GM21360 (cell line): ENCODE measurements around the gene ZNF493.

ENCODE experiments used
- ATAC-seq: cut with Tn5 transposase; IDR thresholded peaks from one replicate; pipeline ENCODE4 v1.9.1; 2021; ENCODE audit warnings: mild to moderate bottlenecking, moderate library complexity; ENCODE audit not compliant: unreplicated experiment

The ZNF493 gene

DNA sequence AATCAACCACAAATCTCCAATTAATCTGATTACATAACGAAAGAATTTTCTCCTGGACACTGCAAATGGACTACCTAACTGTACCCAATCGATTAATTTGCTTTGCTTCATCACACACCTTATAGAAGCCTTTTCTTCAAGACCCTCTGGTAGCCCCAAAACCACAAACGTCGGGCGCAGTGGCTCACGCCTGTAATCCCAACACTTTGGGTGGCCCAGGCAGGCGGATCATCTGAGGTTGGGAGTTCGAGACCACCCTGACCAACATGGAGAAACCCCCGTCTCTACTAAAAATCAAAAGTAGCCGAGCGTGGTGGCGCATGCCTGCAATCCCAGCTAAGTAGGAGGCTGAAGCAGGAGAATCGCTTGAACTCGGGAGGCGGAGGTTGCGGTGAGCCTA is 65.6 kb downstream of the ZNF493 start:
- no peak for ATAC-seq

DNA sequence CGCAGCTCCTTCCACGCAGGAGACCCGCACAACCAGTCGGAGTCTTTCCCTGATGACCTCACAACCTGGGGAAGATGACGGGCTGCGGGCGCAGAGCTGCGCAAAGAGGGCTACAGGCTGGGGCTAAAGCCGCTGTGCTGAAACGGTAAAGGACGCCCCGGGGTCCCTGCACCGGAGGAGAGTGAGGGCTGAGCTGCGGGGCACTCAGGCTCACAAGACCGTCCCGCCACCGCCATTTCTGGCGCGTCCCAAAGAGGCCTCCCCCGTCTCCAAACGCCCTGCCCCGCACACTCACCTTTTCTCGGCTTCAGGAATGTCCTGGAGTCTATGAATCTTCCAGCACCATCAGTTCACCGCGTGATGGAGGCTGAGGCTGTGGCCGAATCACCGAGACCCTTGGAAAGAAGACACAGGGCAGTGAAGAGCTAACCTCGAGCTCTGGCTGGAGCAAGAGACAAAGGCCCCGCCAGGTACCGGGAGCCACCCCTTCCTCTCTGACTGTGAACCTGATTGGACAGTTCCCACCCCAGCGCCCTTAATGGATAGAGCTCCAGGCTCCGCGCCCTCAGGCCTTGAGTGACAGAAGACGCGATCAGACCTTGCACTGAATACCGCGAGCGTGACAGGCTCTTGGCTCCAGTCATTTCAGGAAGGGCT is 66.6 kb downstream of the ZNF493 start:
- ATAC-seq = no peak

DNA sequence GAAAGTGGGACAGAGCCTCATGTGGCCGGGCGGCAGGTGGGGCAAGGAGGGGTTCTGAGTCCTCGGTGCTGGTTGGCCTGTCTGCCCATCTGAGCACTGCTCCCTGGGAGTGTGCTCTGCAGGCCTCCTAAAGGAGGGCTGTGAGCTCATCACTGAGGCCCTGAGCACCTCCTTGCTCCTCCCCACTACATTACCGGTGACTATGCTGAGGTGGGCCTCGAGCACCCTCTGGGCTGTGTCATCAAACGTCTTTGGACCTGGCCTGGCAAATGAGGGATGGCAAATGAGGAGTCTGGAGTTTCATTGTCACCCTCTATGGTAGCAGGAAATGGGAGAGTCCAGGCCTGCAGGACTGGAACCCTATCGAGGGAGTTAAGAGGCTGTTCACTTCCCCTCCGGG is 69.7 kb downstream of the ZNF493 start:
- ATAC-seq = no peak

DNA sequence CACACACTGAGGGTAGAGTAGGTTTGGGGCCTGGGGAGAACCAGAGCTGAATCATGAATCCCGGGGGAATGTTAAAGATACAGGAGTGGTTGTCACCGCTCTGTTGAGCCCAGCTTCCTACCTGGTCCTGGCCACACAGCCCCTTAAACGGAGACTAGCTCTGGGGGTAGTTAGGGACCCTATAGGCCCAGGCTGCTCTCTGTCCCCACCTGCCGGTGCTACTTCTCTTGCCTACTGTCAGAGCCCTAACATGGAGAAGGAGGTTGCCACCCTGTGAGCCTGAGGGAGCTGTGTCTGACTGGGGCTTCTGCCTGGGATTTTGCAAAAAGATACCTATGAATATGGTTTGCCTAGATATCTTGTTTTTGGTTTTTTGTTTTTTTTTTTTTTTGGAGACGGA is 71.9 kb downstream of the ZNF493 start:
- no peak for ATAC-seq

GRCh38 chr19:21472507-21472906 is 75.6 kb downstream of the ZNF493 start:
- no peak for ATAC-seq

GRCh38 chr19:21474671-21475181 is 77.8 kb downstream of the ZNF493 start:
- no peak for ATAC-seq
